RWPE2 (cell line): ENCODE data around the gene KCTD19.

Source experiments
- ATAC-seq: fragments of 200-7000 bp; cut with Tn5 transposase; 3 replicates; pipeline ENCODE4 v1.9.1; 2021; ENCODE audit warnings: low read depth
- DNase-seq: peaks from one replicate; pipeline ENCODE4 v3.0.0-alpha.2; 2020; ENCODE audit warnings: low spot score
- H3K27ac ChIP-seq: fragments of 450-650 bp; 2 replicates; pipeline ENCODE4 v1.5.1; 2017; ENCODE audit warnings: mild to moderate bottlenecking; ENCODE audit not compliant: poor library complexity, severe bottlenecking
- H3K27me3 ChIP-seq: fragments of 250-450 bp; sonication (Bioruptor Pico); 2 replicates; pipeline ENCODE4 v1.5.1; 2021; ENCODE audit warnings: mild to moderate bottlenecking, moderate library complexity; ENCODE audit not compliant: insufficient read depth, poor library complexity, severe bottlenecking
- H3K36me3 ChIP-seq: fragments of 250-450 bp; sonication (Bioruptor Pico); 2 replicates; pipeline ENCODE4 v1.5.1; 2020; ENCODE audit warnings: low read depth, mild to moderate bottlenecking, moderate library complexity
- H3K4me1 ChIP-seq: fragments of 250-450 bp; sonication (Bioruptor Pico); 2 replicates; pipeline ENCODE4 v1.5.1; 2021; ENCODE audit warnings: mild to moderate bottlenecking, moderate library complexity; ENCODE audit not compliant: insufficient read depth, poor library complexity, severe bottlenecking
- H3K4me3 ChIP-seq: fragments of 250-450 bp; sonication (Bioruptor Pico); 2 replicates; pipeline ENCODE4 v1.5.1; 2021; ENCODE audit warnings: mild to moderate bottlenecking, moderate library complexity; ENCODE audit not compliant: severe bottlenecking
- H3K9me3 ChIP-seq: fragments of 250-450 bp; sonication (Bioruptor Pico); 2 replicates; pipeline ENCODE4 v1.5.1; 2021; ENCODE audit warnings: mild to moderate bottlenecking, moderate library complexity; ENCODE audit not compliant: severe bottlenecking
- TF ChIP-seq, protein P1 (sequence below): fragments of 450-650 bp; IDR thresholded peaks from one replicate; pipeline ENCODE4 v1.5.1; 2017; ENCODE audit warnings: mild to moderate bottlenecking, moderate library complexity; ENCODE audit not compliant: poor library complexity, severe bottlenecking

KCTD19 gene

DNA sequence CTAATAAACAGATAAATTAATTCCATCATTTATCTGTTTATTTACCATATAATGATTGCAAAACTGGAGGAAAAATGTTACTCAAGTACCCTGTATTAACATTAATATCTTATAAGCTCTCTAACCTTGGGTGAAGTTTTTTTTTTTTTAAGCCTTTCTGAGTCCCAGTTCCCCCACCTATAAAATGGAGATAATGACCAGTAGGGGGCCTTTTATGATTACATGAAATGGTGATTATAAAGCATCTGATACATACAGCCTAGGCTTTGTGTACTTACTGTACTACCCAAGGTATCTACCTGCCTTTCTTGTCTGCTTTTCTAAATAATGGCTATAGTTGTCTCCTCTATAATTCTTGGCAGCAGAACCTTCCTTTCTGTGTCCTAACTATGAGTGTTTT lies 22.6 kb upstream of the KCTD19 start:
- Histone ChIP-seq H3K4me3 (no peak overlapping the region), H3K36me3 (no peaks in the 10 kb centered on the region), H3K27me3 (no peaks in the 10 kb centered on the region), H3K4me1 (peaks cover 6% of the 10 kb centered on the region), H3K27ac (no peak overlapping the region), H3K9me3 (no peaks in the 10 kb centered on the region)
- TF ChIP-seq, protein P1, sequence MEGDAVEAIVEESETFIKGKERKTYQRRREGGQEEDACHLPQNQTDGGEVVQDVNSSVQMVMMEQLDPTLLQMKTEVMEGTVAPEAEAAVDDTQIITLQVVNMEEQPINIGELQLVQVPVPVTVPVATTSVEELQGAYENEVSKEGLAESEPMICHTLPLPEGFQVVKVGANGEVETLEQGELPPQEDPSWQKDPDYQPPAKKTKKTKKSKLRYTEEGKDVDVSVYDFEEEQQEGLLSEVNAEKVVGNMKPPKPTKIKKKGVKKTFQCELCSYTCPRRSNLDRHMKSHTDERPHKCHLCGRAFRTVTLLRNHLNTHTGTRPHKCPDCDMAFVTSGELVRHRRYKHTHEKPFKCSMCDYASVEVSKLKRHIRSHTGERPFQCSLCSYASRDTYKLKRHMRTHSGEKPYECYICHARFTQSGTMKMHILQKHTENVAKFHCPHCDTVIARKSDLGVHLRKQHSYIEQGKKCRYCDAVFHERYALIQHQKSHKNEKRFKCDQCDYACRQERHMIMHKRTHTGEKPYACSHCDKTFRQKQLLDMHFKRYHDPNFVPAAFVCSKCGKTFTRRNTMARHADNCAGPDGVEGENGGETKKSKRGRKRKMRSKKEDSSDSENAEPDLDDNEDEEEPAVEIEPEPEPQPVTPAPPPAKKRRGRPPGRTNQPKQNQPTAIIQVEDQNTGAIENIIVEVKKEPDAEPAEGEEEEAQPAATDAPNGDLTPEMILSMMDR: peak; percentile 66
- peak; percentile 62; the same call in 1 of the 3 replicates for ATAC-seq
- no peak for DNase-seq

DNA sequence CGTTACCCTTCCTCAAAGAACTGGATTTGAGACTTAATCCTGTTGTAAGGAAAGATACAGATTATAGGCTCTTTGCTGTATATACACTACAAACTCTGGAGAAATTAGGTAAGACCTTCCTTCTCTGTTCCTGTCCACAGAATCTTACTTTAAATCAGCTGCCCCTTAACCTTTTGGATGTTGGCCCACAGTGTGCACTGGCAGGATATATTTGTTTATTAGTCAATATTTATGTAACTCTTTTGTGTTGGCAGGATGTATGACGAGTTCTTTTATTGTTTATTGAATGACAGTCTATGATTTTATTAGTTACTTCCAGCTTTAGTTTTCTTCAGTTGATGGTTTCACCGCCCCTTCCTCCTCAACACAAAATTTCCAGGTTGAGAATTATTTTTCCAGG lies 19.8 kb upstream of the KCTD19 start:
- DNase-seq (no peak), ATAC-seq (peak; percentile 42; the same call in 2 of the 3 replicates)
- Histone ChIP-seq H3K4me1 (peaks cover 6% of the 10 kb centered on the region), H3K27me3 (no peaks in the 10 kb centered on the region), H3K9me3 (no peaks in the 10 kb centered on the region), H3K36me3 (no peaks in the 10 kb centered on the region), H3K4me3 (no peak overlapping the region), H3K27ac (no peak overlapping the region)
- TF ChIP-seq, protein P1: no peak

DNA sequence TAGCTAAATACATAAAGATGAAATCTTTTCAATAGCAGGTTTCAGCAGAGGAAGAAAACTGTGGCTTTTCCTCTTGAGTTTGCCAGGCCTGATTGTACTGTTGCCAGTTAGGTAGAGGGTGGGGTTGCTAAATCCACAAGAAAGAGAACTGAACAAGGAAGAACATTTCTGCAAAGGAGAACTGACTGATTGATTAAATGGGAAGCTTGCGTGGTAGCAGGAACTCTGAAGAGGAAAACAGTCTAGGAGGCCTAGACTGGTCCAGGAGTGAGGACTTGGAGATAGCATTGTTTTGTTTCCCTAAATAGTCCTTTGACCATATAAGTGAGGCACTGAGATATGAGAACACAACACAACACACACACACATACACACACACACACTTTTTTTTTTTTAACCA lies 18.9 kb upstream of the KCTD19 start:
- peaks cover 6% of the 10 kb centered on the region for H3K4me1 ChIP-seq
- ATAC-seq (no peak), DNase-seq (no peak)
- no peaks in the 10 kb centered on the region for H3K36me3 ChIP-seq
- H3K27ac ChIP-seq: no peak overlapping the region
- TF ChIP-seq, protein P1: no peak
- H3K27me3 ChIP-seq: no peaks in the 10 kb centered on the region
- H3K9me3 ChIP-seq: no peaks in the 10 kb centered on the region
- no peak overlapping the region for H3K4me3 ChIP-seq

DNA sequence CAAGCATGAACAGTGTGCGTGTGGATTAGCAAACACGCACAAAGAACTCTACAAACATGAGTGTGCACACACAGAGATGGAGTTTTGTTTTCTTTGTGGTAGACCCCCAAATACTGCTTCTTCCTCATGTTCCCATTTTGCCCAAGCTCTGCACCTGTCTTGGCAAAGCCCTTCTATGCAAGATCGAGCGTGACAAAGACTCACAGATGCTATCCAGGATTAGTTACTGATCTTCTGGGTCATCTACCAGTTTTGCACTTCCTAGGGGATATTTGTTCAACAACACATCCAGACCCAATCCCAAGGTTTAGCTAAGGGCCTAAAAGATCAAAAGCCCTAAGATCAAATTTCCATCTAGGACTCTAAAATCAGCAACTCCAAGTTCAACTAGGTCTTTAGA lies 16.1 kb upstream of the KCTD19 start:
- H3K4me1 ChIP-seq: peaks cover 10% of the 10 kb centered on the region
- no peak overlapping the region for H3K4me3 ChIP-seq
- H3K27me3 ChIP-seq: no peaks in the 10 kb centered on the region
- no peaks in the 10 kb centered on the region; the same call in 1 of the 2 replicates for H3K36me3 ChIP-seq
- TF ChIP-seq, protein P1: no peak
- no peak overlapping the region for H3K27ac ChIP-seq
- no peaks in the 10 kb centered on the region for H3K9me3 ChIP-seq
- no peak for ATAC-seq
- no peak for DNase-seq

DNA sequence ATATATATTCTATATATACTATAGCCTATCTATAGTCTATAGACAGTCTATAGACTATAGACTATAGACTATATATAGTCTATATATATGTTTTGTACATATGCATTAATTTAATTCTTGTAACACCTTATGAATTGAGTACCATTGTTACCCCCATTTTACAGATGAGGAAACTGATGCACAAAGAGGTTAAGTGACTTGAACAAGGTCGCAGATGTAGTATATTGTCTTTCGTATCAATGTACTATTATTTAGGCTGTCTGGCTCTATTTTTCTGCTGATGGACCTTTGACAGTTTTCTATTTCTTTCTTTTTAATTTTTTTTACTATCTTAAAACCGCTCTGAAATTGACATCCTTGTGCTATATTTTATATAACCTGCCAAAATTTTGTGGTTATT lies 14.7 kb upstream of the KCTD19 start:
- H3K4me1 ChIP-seq: peaks cover 6% of the 10 kb centered on the region
- no peaks in the 10 kb centered on the region; the same call in 1 of the 2 replicates for H3K36me3 ChIP-seq
- TF ChIP-seq, protein P1: no peak
- H3K4me3 ChIP-seq: no peak overlapping the region
- DNase-seq (no peak), ATAC-seq (no peak)
- no peak overlapping the region for H3K27ac ChIP-seq
- no peaks in the 10 kb centered on the region for H3K9me3 ChIP-seq
- no peaks in the 10 kb centered on the region for H3K27me3 ChIP-seq
